T-cell (primary cell): ENCODE results near the gene SLBP. TPM values are rescaled to one million over a fixed set of nuclear protein-coding genes. Genes with fewer than 3 reads are reported as not detected.

Experiments
- ATAC-seq, 4 experiments: fragments of 200-7000 bp in 3 of 4; fragments of 150-1000 bp in 1 of 4; cut with Tn5 transposase; replicated peaks in 1 of 4; 1 replicate in 3 of 4; 2 replicates in 1 of 4; pipeline ENCODE4 v1.10.0; 2021; ENCODE audit warnings: moderate library complexity in 3 of 4, mild to moderate bottlenecking in 2 of 4, moderate number of reproducible peaks in 1 of 4
- CTCF ChIA-PET, 2 donors: fragments of 300-600 bp; sonication (Branson Sonifier 250); formaldehyde crosslinking; loops; one replicate each; lab custom pipeline; 2022; ENCODE audit warnings: antibody characterized with exemption in 2 of 2; lab: Charles Lee
- POLR2A ChIA-PET, 2 donors: fragments of 300-600 bp; sonication (Branson Sonifier 250); formaldehyde crosslinking; loops; one replicate each; lab custom pipeline; 2022; ENCODE audit warnings: antibody characterized with exemption in 2 of 2; lab: Charles Lee
- DNase-seq, 35 experiments: peaks; one replicate each; pipeline versions ENCODE4 v3.0.0 to v3.0.0-alpha.2; 2013 to 2023
- H3K27ac ChIP-seq: one replicate; pipeline ENCODE4 v1.5.1; 2013; ENCODE audit warnings: low read length
- H3K27me3 ChIP-seq, 2 experiments: replicated peaks in 1 of 2; 1 replicate in 1 of 2; 2 replicates in 1 of 2; pipeline versions ENCODE4 v1.6.1 to v1.7.0; 2013; ENCODE audit warnings: low read length in 1 of 2, mixed read lengths in 1 of 2; ENCODE audit not compliant: control insufficient read depth in 2 of 2, insufficient read depth in 2 of 2; ENCODE audit errors: extremely low read depth in 1 of 2
- H3K36me3 ChIP-seq, 2 donors: 1 replicate in 1 of 2; 2 replicates in 1 of 2; pipeline versions ENCODE4 v1.6.1 to v1.7.0; 2013; ENCODE audit warnings: low read length in 1 of 2; ENCODE audit not compliant: control insufficient read depth in 2 of 2, insufficient read depth in 1 of 2; ENCODE audit errors: extremely low read depth in 1 of 2
- H3K4me1 ChIP-seq, 2 experiments: 1 replicate in 1 of 2; 2 replicates in 1 of 2; pipeline versions ENCODE4 v1.6.1 to v1.7.0; 2013; ENCODE audit warnings: low read length in 2 of 2, mixed read lengths in 1 of 2; ENCODE audit not compliant: insufficient read depth in 2 of 2, control insufficient read depth in 1 of 2; ENCODE audit errors: extremely low read depth in 1 of 2
- H3K4me3 ChIP-seq, 2 donors: 1 replicate in 1 of 2; 2 replicates in 1 of 2; pipeline versions ENCODE4 v1.5.1 to v1.7.0; 2013; ENCODE audit warnings: mild to moderate bottlenecking in 2 of 2, low read length in 1 of 2, moderate library complexity in 1 of 2; ENCODE audit not compliant: control insufficient read depth in 1 of 2; ENCODE audit errors: extremely low read depth in 1 of 2
- H3K9me3 ChIP-seq: 2 replicates; pipeline ENCODE4 v1.7.0; 2013
- H3K27ac Mint-ChIP-seq, 2 donors: one replicate each; pipeline ENCODE4 v1.8.0; 2020 to 2021; ENCODE audit warnings: mild to moderate bottlenecking in 2 of 2, mixed read lengths in 2 of 2
- H3K27me3 Mint-ChIP-seq, 2 donors: one replicate each; pipeline ENCODE4 v1.8.0; 2021 to 2022; ENCODE audit warnings: mixed read lengths in 2 of 2
- H3K36me3 Mint-ChIP-seq: one replicate; pipeline ENCODE4 v1.8.0; 2021; ENCODE audit warnings: mixed read lengths
- H3K4me1 Mint-ChIP-seq, 3 donors: one replicate each; pipeline ENCODE4 v1.8.0; 2020 to 2022; ENCODE audit warnings: mixed read lengths in 3 of 3, mild to moderate bottlenecking in 1 of 3
- H3K4me3 Mint-ChIP-seq, 3 donors: one replicate each; pipeline ENCODE4 v1.8.0; 2020 to 2022; ENCODE audit warnings: mild to moderate bottlenecking in 3 of 3, mixed read lengths in 3 of 3, moderate library complexity in 3 of 3
- H3K9me3 Mint-ChIP-seq, 3 donors: one replicate each; pipeline ENCODE4 v1.8.0; 2020 to 2022; ENCODE audit warnings: mixed read lengths in 3 of 3
- WGBS: methylation state at CpG from one replicate; pipeline ENCODE4 v1.1.5; 2013; ENCODE audit warnings: missing lambda C conversion rate; ENCODE audit not compliant: insufficient coverage; 5-methylcytosine and 5-hydroxymethylcytosine counted together
- total RNA-seq, 35 experiments: library from RNA in 6 of 35; stranded (reverse) in 6 of 35; fragments of 120-200 nt in 1 of 35; gene quantifications; one replicate each; pipeline versions ENCODE4 v1.2.1 to v1.2.4 and lab custom pipeline; 2013 to 2026

The SLBP gene
- total RNA-seq, 5 donors from 2014 or later (not counting 1 experiment from before 2014, with no cell fraction given), result 30.1 to 42.3 (median 36.1) TPM

DNA sequence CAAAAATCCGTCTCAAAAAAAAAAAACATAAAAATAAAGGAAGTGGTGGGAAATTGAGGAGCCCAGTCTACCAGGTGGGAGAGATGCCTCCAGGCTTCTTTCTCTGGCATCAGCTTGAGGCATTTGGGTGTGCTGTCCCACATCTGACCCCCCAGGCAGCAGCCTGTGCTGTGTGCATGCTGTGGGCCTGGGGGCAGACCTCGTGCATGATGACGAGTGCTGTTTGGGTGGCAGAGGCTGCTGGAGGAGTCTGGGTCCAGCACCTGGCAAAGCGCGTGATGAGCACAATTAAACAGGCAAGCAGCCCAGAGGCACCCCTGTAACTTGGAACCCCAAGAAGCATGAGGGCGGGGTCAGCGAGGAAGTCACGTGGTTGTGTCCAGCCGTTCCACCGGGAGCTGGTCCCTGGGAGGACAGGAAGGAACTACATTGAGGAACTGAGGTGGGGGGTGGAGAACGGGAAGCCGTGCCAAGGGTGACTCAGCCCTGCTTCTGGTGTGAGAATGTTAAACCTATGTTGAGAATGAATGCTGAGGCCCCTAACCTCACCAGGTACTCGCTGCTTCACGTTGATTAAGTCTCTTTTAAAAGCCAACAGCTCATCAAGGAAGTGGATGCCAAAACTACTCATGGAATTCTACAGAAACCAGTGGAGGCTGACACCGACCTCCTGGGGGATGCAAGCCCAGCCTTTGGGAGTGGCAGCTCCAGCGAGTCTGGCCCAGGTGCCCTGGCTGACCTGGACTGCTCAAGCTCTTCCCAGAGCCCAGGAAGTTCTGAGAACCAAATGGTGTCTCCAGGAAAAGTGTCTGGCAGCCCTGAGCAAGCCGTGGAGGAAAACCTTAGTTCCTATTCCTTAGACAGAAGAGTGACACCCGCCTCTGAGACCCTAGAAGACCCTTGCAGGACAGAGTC is 15.3 kb upstream of the SLBP start:
- Histone ChIP-seq H3K4me3 (no peak overlapping the region), H3K27ac (no peak overlapping the region), H3K9me3 (no peaks in the 10 kb centered on the region), H3K27me3 (no peaks in the 10 kb centered on the region), H3K4me1 (peaks cover 14 to 85% of the 10 kb centered on the region in 2 experiments), H3K36me3 (peaks cover 20 to 57% of the 10 kb centered on the region in 2 donors)
- H3K27ac Mint-ChIP-seq, result no peak overlapping the region
- DNase-seq (no peak), ATAC-seq (no peak)
- CTCF ChIA-PET, result interaction anchor here (0.9 to 6.1 kb wide), 3 partner anchors 34 to 36 kb away, joined by 3 to 75 read pairs (median 28); no protein-coding TSS in a partner anchor
- peaks cover 59 to 72% (median 65%) of the 10 kb centered on the region in 3 donors for H3K4me1 Mint-ChIP-seq
- POLR2A ChIA-PET, result no interaction called here
- WGBS, result 87% methylated on average over 17 of the region's 18 CpGs
- H3K27me3 Mint-ChIP-seq, result no peaks in the 10 kb centered on the region
- peaks cover 31% of the 10 kb centered on the region for H3K36me3 Mint-ChIP-seq
- peak overlapping the region in 1 of 3 donors; percentile 86 for H3K4me3 Mint-ChIP-seq
- H3K9me3 Mint-ChIP-seq, result no peaks in the 10 kb centered on the region

DNA sequence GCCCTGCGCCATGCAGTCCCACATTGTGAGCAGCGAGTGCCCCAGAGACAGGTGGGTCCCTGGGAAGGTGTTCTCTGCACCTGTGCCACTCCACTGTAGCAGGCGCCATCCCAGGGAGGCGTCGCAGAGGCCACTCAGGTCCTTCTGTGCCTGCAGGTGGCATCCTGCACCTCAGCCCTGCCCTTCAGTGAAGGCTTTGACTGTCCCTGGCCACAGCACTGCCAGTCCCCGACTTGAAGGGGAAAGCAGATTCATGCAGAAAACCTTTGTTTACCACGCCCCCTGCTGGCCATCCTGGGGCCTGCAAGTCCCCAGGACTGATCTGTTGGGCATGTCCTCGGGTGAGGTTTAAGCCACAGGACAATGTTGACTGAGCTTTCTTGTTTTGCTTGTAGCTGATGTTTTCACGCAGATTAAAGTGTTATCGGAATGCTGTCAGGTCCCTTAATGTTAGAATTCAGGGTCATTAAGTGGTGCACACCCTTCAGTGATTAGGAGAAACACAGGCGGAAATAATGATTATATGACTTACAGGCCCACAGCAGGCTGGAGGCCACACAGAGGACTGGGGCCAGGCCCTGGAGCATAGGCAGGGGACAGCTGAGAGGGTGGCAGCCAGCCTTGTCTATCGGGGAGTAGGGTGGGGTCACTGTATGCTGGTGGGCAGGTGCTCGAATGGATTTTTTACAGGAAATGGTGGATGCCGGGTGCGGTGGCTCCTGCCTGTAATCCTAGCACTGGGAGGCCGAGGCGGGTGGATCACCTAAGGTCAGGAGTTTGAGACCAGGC is 14.2 kb upstream of the SLBP start:
- H3K36me3 Mint-ChIP-seq, result peaks cover 27% of the 10 kb centered on the region
- POLR2A ChIA-PET, result no interaction called here
- no peak overlapping the region for H3K4me3 ChIP-seq
- no peaks in the 10 kb centered on the region for H3K27me3 Mint-ChIP-seq
- CTCF ChIA-PET, result interaction anchor here (0.5 to 6.1 kb wide), 7 partner anchors 20 to 183 kb away, joined by 3 to 75 read pairs (median 4); no protein-coding TSS in a partner anchor
- H3K36me3 ChIP-seq, result peaks cover 17 to 49% of the 10 kb centered on the region in 2 donors
- WGBS, result 65% methylated on average over 12 of the region's 17 CpGs
- no peak overlapping the region for H3K27ac ChIP-seq
- DNase-seq (peak; percentile 67 to 93 (median 86)), ATAC-seq (peak; percentile 36 to 44 (median 38))
- peak overlapping the region; percentile 43 to 86 (median 50) for H3K4me3 Mint-ChIP-seq
- no peaks in the 10 kb centered on the region for H3K9me3 Mint-ChIP-seq
- peaks cover 20 to 93% of the 10 kb centered on the region in 2 experiments for H3K4me1 ChIP-seq
- peaks cover 65 to 77% (median 71%) of the 10 kb centered on the region in 3 donors for H3K4me1 Mint-ChIP-seq
- H3K9me3 ChIP-seq, result no peaks in the 10 kb centered on the region
- no peaks in the 10 kb centered on the region for H3K27me3 ChIP-seq
- peak overlapping the region; percentile 66 to 71 for H3K27ac Mint-ChIP-seq

- peak overlapping the region; percentile 65 to 90 (median 86) for H3K4me3 Mint-ChIP-seq
- ChIA-PET POLR2A (no interaction called here), CTCF (interaction anchor here (0.5 to 6.1 kb wide), 6 partner anchors 16 to 184 kb away, joined by 3 to 75 read pairs (median 7); no protein-coding TSS in a partner anchor)
- no peaks in the 10 kb centered on the region for H3K27me3 Mint-ChIP-seq
- H3K27ac Mint-ChIP-seq, result peak overlapping the region; percentile 82 to 99
- H3K9me3 ChIP-seq, result no peaks in the 10 kb centered on the region
- H3K36me3 Mint-ChIP-seq, result peaks cover 23% of the 10 kb centered on the region
- H3K9me3 Mint-ChIP-seq, result no peaks in the 10 kb centered on the region
- H3K36me3 ChIP-seq, result peaks cover 13 to 41% of the 10 kb centered on the region in 2 donors
- DNase-seq (no peak), ATAC-seq (no peak)
- H3K27ac ChIP-seq, result no peak overlapping the region
- peaks cover 65 to 73% (median 67%) of the 10 kb centered on the region in 3 donors for H3K4me1 Mint-ChIP-seq
- 90% methylated on average over 8 of the region's 10 CpGs for WGBS
- no peaks in the 10 kb centered on the region for H3K27me3 ChIP-seq
- H3K4me3 ChIP-seq, result no peak overlapping the region
- peaks cover 20 to 86% of the 10 kb centered on the region in 2 experiments for H3K4me1 ChIP-seq
Observed at GRCh38 chr4:1725521-1725920, 13.4 kb upstream of the SLBP start.

- H3K9me3 Mint-ChIP-seq, result no peaks in the 10 kb centered on the region
- H3K27me3 Mint-ChIP-seq, result no peaks in the 10 kb centered on the region
- Histone ChIP-seq H3K36me3 (peaks cover 10 to 28% of the 10 kb centered on the region in 2 donors), H3K27ac (peak overlapping the region; percentile 95), H3K27me3 (no peaks in the 10 kb centered on the region), H3K9me3 (no peaks in the 10 kb centered on the region), H3K4me1 (peaks cover 24 to 80% of the 10 kb centered on the region in 2 experiments), H3K4me3 (peak overlapping the region; percentile 46 to 62)
- H3K36me3 Mint-ChIP-seq, result peaks cover 13% of the 10 kb centered on the region
- peak overlapping the region; percentile 86 to 90 (median 90) for H3K4me3 Mint-ChIP-seq
- peak overlapping the region; percentile 99 to 100 for H3K27ac Mint-ChIP-seq
- POLR2A ChIA-PET, result interaction anchor here (0.6 to 1.9 kb wide), 2 partner anchors 11 to 22 kb away, joined by 5 to 6 read pairs; partner anchors contain the start of gene SLBP (in 1 of the 2)
- peaks cover 62 to 74% (median 68%) of the 10 kb centered on the region in 3 donors for H3K4me1 Mint-ChIP-seq
- whole genome bisulfite sequencing, result 21% methylated on average over 9 of the region's 12 CpGs
- CTCF ChIA-PET, result interaction anchor here (1.5 to 6.1 kb wide), 3 partner anchors 11 to 30 kb away, joined by 5 to 75 read pairs (median 28); partner anchors contain the start of gene SLBP (in 1 of the 2)
- DNase-seq, result peak in 33 of 35 experiments; percentile 22 to 78 (median 44)
- peak; percentile 5 to 11 (median 8) for ATAC-seq
Observed at GRCh38 chr4:1723131-1723801, 11.1 kb upstream of the SLBP start.

- peak overlapping the region; percentile 99 to 100 for H3K27ac Mint-ChIP-seq
- Histone ChIP-seq H3K4me1 (peaks cover 24 to 78% of the 10 kb centered on the region in 2 experiments), H3K27ac (peak overlapping the region; percentile 95), H3K9me3 (no peaks in the 10 kb centered on the region), H3K27me3 (no peaks in the 10 kb centered on the region), H3K36me3 (peaks cover 5 to 26% of the 10 kb centered on the region in 2 donors), H3K4me3 (peak overlapping the region; percentile 36 to 62)
- peaks cover 56 to 73% (median 67%) of the 10 kb centered on the region in 3 donors for H3K4me1 Mint-ChIP-seq
- no peaks in the 10 kb centered on the region for H3K27me3 Mint-ChIP-seq
- POLR2A ChIA-PET, result interaction anchor here in 1 of 2 donors (1.9 kb wide), 1 partner anchor 10 kb away, joined by 6 read pairs; the partner anchor contains the start of gene SLBP
- DNase-seq (no peak), ATAC-seq (peak in 1 of 4 experiments; percentile 0)
- H3K36me3 Mint-ChIP-seq, result peaks cover 11% of the 10 kb centered on the region
- CTCF ChIA-PET, result interaction anchor here in 1 of 2 donors (0.5 to 6.1 kb wide), 3 partner anchors 10 to 29 kb away, joined by 3 to 75 read pairs (median 5); partner anchors contain the start of gene SLBP
- H3K4me3 Mint-ChIP-seq, result peak overlapping the region; percentile 86 to 90 (median 90)
- 17% methylated on average over 12 of the region's 18 CpGs for WGBS
- no peaks in the 10 kb centered on the region for H3K9me3 Mint-ChIP-seq
Observed at GRCh38 chr4:1722551-1723118, 10.5 kb upstream of the SLBP start.
